ENCODE measurements around the gene L3MBTL4. TPM values are rescaled to one million over a fixed set of nuclear protein-coding genes. Genes with fewer than 3 reads are reported as not detected.

The L3MBTL4 gene
- polyA plus RNA-seq, 1 of the 3 experiments (the other 2 are of a cell fraction), result 0.02 TPM

DNA sequence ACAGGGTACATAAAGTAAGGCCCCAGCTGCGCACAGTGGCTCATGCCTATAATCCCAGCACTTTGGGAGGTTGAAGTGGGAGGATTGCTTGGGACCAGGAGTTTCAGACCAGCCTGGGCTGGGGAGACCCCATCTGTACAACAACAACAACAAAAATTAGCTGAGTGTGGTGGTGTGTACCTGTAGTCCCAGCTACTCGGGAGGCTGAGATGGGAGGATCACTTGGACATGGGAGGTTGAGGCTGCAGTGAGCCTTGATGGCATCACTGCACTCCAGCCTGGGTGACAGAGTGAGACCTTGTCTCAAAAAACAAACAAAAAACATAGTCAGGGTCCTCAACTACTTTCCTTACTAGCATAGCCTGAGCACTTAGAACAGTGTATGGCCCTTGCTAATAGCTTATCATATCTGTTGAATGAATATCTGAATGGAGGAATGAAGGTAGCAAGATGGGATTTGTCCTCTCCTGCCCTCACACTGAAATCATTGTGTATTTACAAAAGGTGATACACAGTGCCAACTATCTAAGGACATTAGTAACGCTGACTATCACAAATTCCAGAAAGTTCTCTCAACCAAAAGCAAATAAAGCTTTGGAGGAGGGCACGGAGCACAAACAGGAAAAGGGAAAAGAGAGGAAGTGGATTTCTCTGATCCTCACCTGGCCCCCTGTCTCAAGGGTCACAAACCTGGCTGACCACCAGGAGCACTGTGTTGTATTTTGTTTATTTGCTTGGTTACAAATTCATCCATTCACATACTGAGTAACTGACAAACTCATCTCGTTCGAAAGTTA lies 38.1 kb downstream of the L3MBTL4 start:
- H3F3A ChIP-seq (replicated peaks; ENCODE audit: insufficient read depth), result no peaks in the 10 kb centered on the region
- no peaks in the 10 kb centered on the region for H3K9me2 ChIP-seq
- ChIA-PET POLR2A (no interaction called here), CTCF (no interaction called here)
- DNase-seq, result no peak
- no peaks in the 10 kb centered on the region for H3K4me1 ChIP-seq (ENCODE audit: control insufficient read depth in 1 of 2, insufficient read depth in 2 of 2, low read depth in 1 of 2, low read length in 1 of 2)
- TF ChIP-seq ELF1 (IDR thresholded peaks at IDR 0.05) (no peak), TAF1 (IDR thresholded peaks at IDR 0.05; ENCODE audit: borderline replicate concordance, low read depth, low read length) (no peak), NFIC (IDR thresholded peaks at IDR 0.05; ENCODE audit: borderline replicate concordance) (no peak), RFX5 (IDR thresholded peaks at IDR 0.05; ENCODE audit: low read length) (no peak), MXI1 (IDR thresholded peaks at IDR 0.05; ENCODE audit: low read depth, low read length) (no peak), RXRA (IDR thresholded peaks at IDR 0.05; ENCODE audit: borderline replicate concordance, low read depth) (no peak), JUND (IDR thresholded peaks at IDR 0.05) (no peak), EZH2phosphoT487 (IDR thresholded peaks at IDR 0.05; ENCODE audit: borderline replicate concordance, low read depth) (no peak), RCOR1 (IDR thresholded peaks at IDR 0.05; ENCODE audit: low read length) (no peak), GATA2 (CRISPR knock-in tag; IDR thresholded peaks at IDR 0.05) (no peak), TEAD4 (IDR thresholded peaks at IDR 0.05; ENCODE audit: borderline replicate concordance, insufficient read depth) (no peak)
- TF ChIP-seq, protein P1, sequence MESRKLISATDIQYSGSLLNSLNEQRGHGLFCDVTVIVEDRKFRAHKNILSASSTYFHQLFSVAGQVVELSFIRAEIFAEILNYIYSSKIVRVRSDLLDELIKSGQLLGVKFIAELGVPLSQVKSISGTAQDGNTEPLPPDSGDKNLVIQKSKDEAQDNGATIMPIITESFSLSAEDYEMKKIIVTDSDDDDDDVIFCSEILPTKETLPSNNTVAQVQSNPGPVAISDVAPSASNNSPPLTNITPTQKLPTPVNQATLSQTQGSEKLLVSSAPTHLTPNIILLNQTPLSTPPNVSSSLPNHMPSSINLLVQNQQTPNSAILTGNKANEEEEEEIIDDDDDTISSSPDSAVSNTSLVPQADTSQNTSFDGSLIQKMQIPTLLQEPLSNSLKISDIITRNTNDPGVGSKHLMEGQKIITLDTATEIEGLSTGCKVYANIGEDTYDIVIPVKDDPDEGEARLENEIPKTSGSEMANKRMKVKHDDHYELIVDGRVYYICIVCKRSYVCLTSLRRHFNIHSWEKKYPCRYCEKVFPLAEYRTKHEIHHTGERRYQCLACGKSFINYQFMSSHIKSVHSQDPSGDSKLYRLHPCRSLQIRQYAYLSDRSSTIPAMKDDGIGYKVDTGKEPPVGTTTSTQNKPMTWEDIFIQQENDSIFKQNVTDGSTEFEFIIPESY (IDR thresholded peaks at IDR 0.05; ENCODE audit: borderline replicate concordance, low read depth), result no peak
- TF ChIP-seq, protein P2, sequence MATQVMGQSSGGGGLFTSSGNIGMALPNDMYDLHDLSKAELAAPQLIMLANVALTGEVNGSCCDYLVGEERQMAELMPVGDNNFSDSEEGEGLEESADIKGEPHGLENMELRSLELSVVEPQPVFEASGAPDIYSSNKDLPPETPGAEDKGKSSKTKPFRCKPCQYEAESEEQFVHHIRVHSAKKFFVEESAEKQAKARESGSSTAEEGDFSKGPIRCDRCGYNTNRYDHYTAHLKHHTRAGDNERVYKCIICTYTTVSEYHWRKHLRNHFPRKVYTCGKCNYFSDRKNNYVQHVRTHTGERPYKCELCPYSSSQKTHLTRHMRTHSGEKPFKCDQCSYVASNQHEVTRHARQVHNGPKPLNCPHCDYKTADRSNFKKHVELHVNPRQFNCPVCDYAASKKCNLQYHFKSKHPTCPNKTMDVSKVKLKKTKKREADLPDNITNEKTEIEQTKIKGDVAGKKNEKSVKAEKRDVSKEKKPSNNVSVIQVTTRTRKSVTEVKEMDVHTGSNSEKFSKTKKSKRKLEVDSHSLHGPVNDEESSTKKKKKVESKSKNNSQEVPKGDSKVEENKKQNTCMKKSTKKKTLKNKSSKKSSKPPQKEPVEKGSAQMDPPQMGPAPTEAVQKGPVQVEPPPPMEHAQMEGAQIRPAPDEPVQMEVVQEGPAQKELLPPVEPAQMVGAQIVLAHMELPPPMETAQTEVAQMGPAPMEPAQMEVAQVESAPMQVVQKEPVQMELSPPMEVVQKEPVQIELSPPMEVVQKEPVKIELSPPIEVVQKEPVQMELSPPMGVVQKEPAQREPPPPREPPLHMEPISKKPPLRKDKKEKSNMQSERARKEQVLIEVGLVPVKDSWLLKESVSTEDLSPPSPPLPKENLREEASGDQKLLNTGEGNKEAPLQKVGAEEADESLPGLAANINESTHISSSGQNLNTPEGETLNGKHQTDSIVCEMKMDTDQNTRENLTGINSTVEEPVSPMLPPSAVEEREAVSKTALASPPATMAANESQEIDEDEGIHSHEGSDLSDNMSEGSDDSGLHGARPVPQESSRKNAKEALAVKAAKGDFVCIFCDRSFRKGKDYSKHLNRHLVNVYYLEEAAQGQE (IDR thresholded peaks at IDR 0.05; ENCODE audit: low read depth, low read length), result no peak
- H3K79me2 ChIP-seq (ENCODE audit: insufficient read depth), result no peaks in the 10 kb centered on the region
- no peak overlapping the region for H3K27ac ChIP-seq (ENCODE audit: low read depth in 2 of 2, low read length in 1 of 2)
- H3K9me3 ChIP-seq, result no peaks in the 10 kb centered on the region
- H3K27me3 ChIP-seq (ENCODE audit: insufficient read depth), result no peaks in the 10 kb centered on the region
- H2AFZ ChIP-seq (ENCODE audit: low read depth), result no peak overlapping the region
- H3K4me2 ChIP-seq, result no peak overlapping the region
- 46% methylated on average over 6 of the region's 6 CpGs for WGBS (ENCODE audit: low lambda C conversion rate)
- no peaks in the 10 kb centered on the region for H3K36me3 ChIP-seq (replicated peaks in 1 of 2; ENCODE audit: control insufficient read depth in 1 of 2, insufficient read depth in 2 of 2, low read length in 1 of 2)
- no peak overlapping the region for H3K9ac ChIP-seq
- H3K4me3 ChIP-seq (ENCODE audit: low read depth in 2 of 2, low read length in 1 of 2), result no peak overlapping the region
- H4K20me1 ChIP-seq (ENCODE audit: insufficient read depth), result no peaks in the 10 kb centered on the region

Data from SK-N-SH (cell line).